SK-N-SH (cell line): ENCODE results near the gene SPTB. TPM values are rescaled to one million over a fixed set of nuclear protein-coding genes. Genes with fewer than 3 reads are reported as not detected.

ENCODE experiments used
- CTCF ChIA-PET: fragments of 300-600, 350-600 bp; formaldehyde crosslinking; extraction: SDS; loops from one replicate; lab custom pipeline; 2021; lab: Yijun Ruan, JAX
- POLR2A ChIA-PET: fragments of 350-600 bp; sonication (Branson Sonifier 250); formaldehyde crosslinking; extraction: SDS; loops from one replicate; lab custom pipeline; 2020; ENCODE audit warnings: antibody characterized with exemption, inconsistent platforms; lab: Yijun Ruan, JAX
- DNase-seq: peaks from one replicate; pipeline ENCODE4 v3.0.0; 2012
- H2AFZ ChIP-seq: fragments of 200-600 bp; sonication (generic); 2 replicates; pipeline ENCODE4 v1.8.1; 2016; ENCODE audit warnings: antibody characterized with exemption, mild to moderate bottlenecking, low read depth
- H3F3A ChIP-seq: fragments of 200-600 bp; sonication (generic); replicated peaks from 2 replicates; pipeline ENCODE3; 2016; ENCODE audit warnings: antibody characterized with exemption, mild to moderate bottlenecking; ENCODE audit not compliant: insufficient read depth
- H3K27ac ChIP-seq, 2 experiments: fragments of 200-500 bp in 1 of 2; fragments of 200-600 bp in 1 of 2; sonication (Bioruptor generic) in 1 of 2; sonication (generic), shearing (Covaris generic) in 1 of 2; 2 replicates each; pipeline versions ENCODE4 v1.5.1 to v1.6.1; 2014 to 2016; ENCODE audit warnings: low read depth in 2 of 2, inconsistent platforms in 1 of 2, low read length in 1 of 2, mild to moderate bottlenecking in 1 of 2, mixed read lengths in 1 of 2
- H3K27me3 ChIP-seq: fragments of 200-600 bp; sonication (generic), shearing (Covaris generic); 2 replicates; pipeline ENCODE4 v1.6.1; 2016; ENCODE audit warnings: mixed run types; ENCODE audit not compliant: insufficient read depth
- H3K36me3 ChIP-seq, 2 experiments: fragments of 200-500 bp in 1 of 2; fragments of 200-600 bp in 1 of 2; sonication (Bioruptor generic) in 1 of 2; sonication (generic) in 1 of 2; replicated peaks in 1 of 2; 2 replicates each; pipeline versions ENCODE3 to v1.5.1; 2014 to 2016; ENCODE audit warnings: low read length in 1 of 2, mild to moderate bottlenecking in 1 of 2; ENCODE audit not compliant: insufficient read depth in 2 of 2, control insufficient read depth in 1 of 2
- H3K4me1 ChIP-seq, 2 experiments: fragments of 200-500 bp in 1 of 2; fragments of 200-600 bp in 1 of 2; sonication (Bioruptor generic) in 1 of 2; sonication (generic), shearing (Covaris generic) in 1 of 2; 2 replicates each; pipeline versions ENCODE4 v1.5.1 to v1.6.1; 2014 to 2016; ENCODE audit warnings: low read depth in 1 of 2, low read length in 1 of 2, mixed run types in 1 of 2; ENCODE audit not compliant: insufficient read depth in 2 of 2, control insufficient read depth in 1 of 2
- H3K4me2 ChIP-seq: fragments of 200-600 bp; sonication (generic), shearing (Covaris generic); 2 replicates; pipeline ENCODE4 v1.6.1; 2017; ENCODE audit warnings: mixed run types
- H3K4me3 ChIP-seq, 2 experiments: fragments of 200-500 bp in 1 of 2; fragments of 200-600 bp in 1 of 2; sonication (Bioruptor generic) in 1 of 2; sonication (generic), shearing (Covaris generic) in 1 of 2; 2 replicates each; pipeline versions ENCODE4 v1.5.1 to v1.8.1; 2014 to 2016; ENCODE audit warnings: low read depth in 2 of 2, inconsistent platforms in 1 of 2, low read length in 1 of 2, mild to moderate bottlenecking in 1 of 2, mixed read lengths in 1 of 2, moderate library complexity in 1 of 2
- H3K79me2 ChIP-seq: fragments of 200-600 bp; sonication (generic); 2 replicates; pipeline ENCODE4 v1.8.1; 2017; ENCODE audit warnings: mild to moderate bottlenecking; ENCODE audit not compliant: insufficient read depth
- H3K9ac ChIP-seq: fragments of 200-600 bp; sonication (generic); 2 replicates; pipeline ENCODE4 v1.6.1; 2017; ENCODE audit warnings: mixed run types
- H3K9me2 ChIP-seq: fragments of 200-600 bp; sonication (generic); 2 replicates; pipeline ENCODE4 v1.6.1; 2017; ENCODE audit warnings: mixed run types
- H3K9me3 ChIP-seq: fragments of 200-600 bp; sonication (generic); 2 replicates; pipeline ENCODE4 v1.6.1; 2017; ENCODE audit warnings: mixed run types, mild to moderate bottlenecking, moderate library complexity
- H4K20me1 ChIP-seq: fragments of 200-600 bp; sonication (generic); 2 replicates; pipeline ENCODE4 v1.6.1; 2017; ENCODE audit warnings: mild to moderate bottlenecking, mixed run types; ENCODE audit not compliant: insufficient read depth
- CHD2 ChIP-seq: fragments of 150-350 bp; IDR thresholded peaks from 2 replicates; pipeline ENCODE4 v1.6.1; 2018; ENCODE audit warnings: low read length; ENCODE audit not compliant: partially characterized antibody
- ELF1 ChIP-seq: IDR thresholded peaks from 2 replicates; pipeline ENCODE4 v1.4.0; 2012
- EZH2phosphoT487 ChIP-seq: fragments of 200-600 bp; sonication (generic); IDR thresholded peaks from 2 replicates; pipeline ENCODE4 v1.6.1; 2017; ENCODE audit warnings: low read depth, mixed run types, mild to moderate bottlenecking, antibody characterized with exemption, moderate library complexity, borderline replicate concordance
- IRF3 ChIP-seq: fragments of 150-350 bp; IDR thresholded peaks from 2 replicates; pipeline ENCODE4 v1.6.1; 2016; ENCODE audit warnings: mild to moderate bottlenecking, low read depth, low read length
- JUND ChIP-seq: IDR thresholded peaks from 2 replicates; pipeline ENCODE4 v1.4.0; 2012
- MXI1 ChIP-seq: IDR thresholded peaks from 2 replicates; pipeline ENCODE4 v1.6.1; 2012; ENCODE audit warnings: mild to moderate bottlenecking, low read depth, low read length, improper control_type of control experiment
- PBX3 ChIP-seq: IDR thresholded peaks from 2 replicates; pipeline ENCODE4; 2012
- TAF1 ChIP-seq: IDR thresholded peaks from 2 replicates; pipeline ENCODE4 v1.6.1; 2012; ENCODE audit warnings: low read depth, mild to moderate bottlenecking, low read length, moderate library complexity, borderline replicate concordance
- whole genome bisulfite sequencing: methylation state at CpG from one replicate; pipeline ENCODE4 v1.1.6; 2017; ENCODE audit warnings: low lambda C conversion rate; 5-methylcytosine and 5-hydroxymethylcytosine counted together
- polyA plus RNA-seq, 3 experiments: library from polyadenylated mRNA; depleted of rRNA; stranded (reverse); fragments of >200 nt; gene quantifications; 2 replicates each; pipeline ENCODE4 v1.2.3, GENCODE V29; 2012
- TF ChIP-seq, protein P1 (sequence below): IDR thresholded peaks from 2 replicates; pipeline ENCODE4 v1.4.0; 2012; ENCODE audit warnings: low read depth, borderline replicate concordance
- TF ChIP-seq, protein P2 (sequence below): fragments of 150-350 bp; IDR thresholded peaks from 2 replicates; pipeline ENCODE4 v1.6.1; 2017; ENCODE audit warnings: antibody characterized with exemption, low read length, low read depth, borderline replicate concordance

SPTB gene
- polyA plus RNA-seq, 1 of the 3 experiments (the other 2 are of a cell fraction) = 0.15 TPM

- POLR2A ChIA-PET = interaction anchor here (1.3 kb wide), 1 partner anchor 39 kb away, joined by 4 read pairs; no protein-coding TSS in a partner anchor
Measured at GRCh38 chr14:64801046-64801445, 78.7 kb downstream of the SPTB start.

More at GRCh38 chr14:64801046-64801445, 78.7 kb downstream of the SPTB start:
- Histone ChIP-seq H3K4me2 (no peak overlapping the region), H3F3A (peaks cover 12% of the 10 kb centered on the region), H3K9me2 (no peaks in the 10 kb centered on the region), H3K9ac (no peak overlapping the region), H3K27me3 (no peaks in the 10 kb centered on the region), H2AFZ (no peak overlapping the region), H3K36me3 (no peaks in the 10 kb centered on the region), H3K4me1 (peaks cover 12 to 17% of the 10 kb centered on the region in 2 experiments), H3K27ac (no peak overlapping the region), H3K79me2 (no peaks in the 10 kb centered on the region), H3K9me3 (no peaks in the 10 kb centered on the region), H3K4me3 (no peak overlapping the region), H4K20me1 (no peaks in the 10 kb centered on the region)
- no peak for DNase-seq
- no peak for TF ChIP-seq CHD2
- no peak for TF ChIP-seq MXI1
- TF ChIP-seq, protein P1, sequence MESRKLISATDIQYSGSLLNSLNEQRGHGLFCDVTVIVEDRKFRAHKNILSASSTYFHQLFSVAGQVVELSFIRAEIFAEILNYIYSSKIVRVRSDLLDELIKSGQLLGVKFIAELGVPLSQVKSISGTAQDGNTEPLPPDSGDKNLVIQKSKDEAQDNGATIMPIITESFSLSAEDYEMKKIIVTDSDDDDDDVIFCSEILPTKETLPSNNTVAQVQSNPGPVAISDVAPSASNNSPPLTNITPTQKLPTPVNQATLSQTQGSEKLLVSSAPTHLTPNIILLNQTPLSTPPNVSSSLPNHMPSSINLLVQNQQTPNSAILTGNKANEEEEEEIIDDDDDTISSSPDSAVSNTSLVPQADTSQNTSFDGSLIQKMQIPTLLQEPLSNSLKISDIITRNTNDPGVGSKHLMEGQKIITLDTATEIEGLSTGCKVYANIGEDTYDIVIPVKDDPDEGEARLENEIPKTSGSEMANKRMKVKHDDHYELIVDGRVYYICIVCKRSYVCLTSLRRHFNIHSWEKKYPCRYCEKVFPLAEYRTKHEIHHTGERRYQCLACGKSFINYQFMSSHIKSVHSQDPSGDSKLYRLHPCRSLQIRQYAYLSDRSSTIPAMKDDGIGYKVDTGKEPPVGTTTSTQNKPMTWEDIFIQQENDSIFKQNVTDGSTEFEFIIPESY = no peak
- TF ChIP-seq PBX3 = no peak
- TF ChIP-seq, protein P2, sequence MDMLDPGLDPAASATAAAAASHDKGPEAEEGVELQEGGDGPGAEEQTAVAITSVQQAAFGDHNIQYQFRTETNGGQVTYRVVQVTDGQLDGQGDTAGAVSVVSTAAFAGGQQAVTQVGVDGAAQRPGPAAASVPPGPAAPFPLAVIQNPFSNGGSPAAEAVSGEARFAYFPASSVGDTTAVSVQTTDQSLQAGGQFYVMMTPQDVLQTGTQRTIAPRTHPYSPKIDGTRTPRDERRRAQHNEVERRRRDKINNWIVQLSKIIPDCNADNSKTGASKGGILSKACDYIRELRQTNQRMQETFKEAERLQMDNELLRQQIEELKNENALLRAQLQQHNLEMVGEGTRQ = no peak
- no peak for TF ChIP-seq JUND
- no peak for TF ChIP-seq IRF3
- no peak for TF ChIP-seq TAF1
- no peak for TF ChIP-seq ELF1
- no peak for TF ChIP-seq EZH2phosphoT487
- 80% methylated on average over 11 of the region's 11 CpGs for WGBS
- CTCF ChIA-PET = interaction anchor here (0.7 to 10.8 kb wide), 40 partner anchors 8 to 219 kb away, joined by 3 to 138 read pairs (median 4); partner anchors contain the start of gene CHURC1
